SW 1271 (cell line): ENCODE results near the gene CRISPLD2.
"Not testable (repeated sequence)": the region's sequence is repeated elsewhere in the genome, so short reads cannot be mapped to it uniquely, and the experiment has no call there.

ENCODE experiments used
- DNase-seq, 2 experiments: peaks; one replicate each; lab custom pipeline; 2025; lab: John Stamatoyannopoulos, UW

Gene CRISPLD2

DNA sequence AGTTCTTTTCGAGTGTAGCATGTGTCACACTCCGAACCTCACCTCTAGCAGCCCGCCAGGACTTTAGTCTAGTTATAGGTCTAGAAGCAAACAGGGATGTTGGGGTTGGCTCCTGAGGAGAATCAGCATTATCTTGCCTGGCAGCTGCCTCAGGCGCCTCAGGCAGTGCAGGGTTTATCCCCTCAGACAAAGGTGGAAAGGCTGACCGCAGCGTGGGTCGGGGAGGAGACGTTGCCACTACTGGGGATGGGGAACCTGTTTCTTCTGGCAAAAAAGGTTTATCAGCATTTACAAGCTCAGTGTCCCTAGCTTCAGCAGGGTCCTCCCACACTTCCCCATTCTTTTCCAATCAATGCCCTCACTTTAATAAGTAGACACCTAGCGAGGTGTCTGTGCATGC, 40.6 kb downstream of the CRISPLD2 start:
- DNase-seq = no peak

DNA sequence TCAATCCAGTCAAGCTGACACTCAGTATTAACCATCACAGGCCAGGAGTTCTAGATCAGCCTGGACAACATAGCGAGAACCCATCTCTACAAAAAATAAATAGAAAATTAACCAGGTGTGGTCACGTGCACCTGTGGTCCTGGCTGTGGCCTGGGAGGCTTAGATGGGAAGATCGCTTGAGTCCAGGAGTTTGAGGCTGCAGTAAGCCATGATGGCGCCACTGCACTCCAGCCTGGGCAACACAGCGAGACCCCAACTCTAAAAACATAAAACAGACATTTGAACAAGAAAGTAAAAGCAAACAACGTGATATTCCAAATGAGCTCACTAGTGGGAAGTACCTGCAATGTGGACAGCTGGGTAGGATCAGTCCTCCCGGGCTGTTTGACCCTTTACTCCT, 41.9 kb downstream of the CRISPLD2 start:
- no peak for DNase-seq

DNA sequence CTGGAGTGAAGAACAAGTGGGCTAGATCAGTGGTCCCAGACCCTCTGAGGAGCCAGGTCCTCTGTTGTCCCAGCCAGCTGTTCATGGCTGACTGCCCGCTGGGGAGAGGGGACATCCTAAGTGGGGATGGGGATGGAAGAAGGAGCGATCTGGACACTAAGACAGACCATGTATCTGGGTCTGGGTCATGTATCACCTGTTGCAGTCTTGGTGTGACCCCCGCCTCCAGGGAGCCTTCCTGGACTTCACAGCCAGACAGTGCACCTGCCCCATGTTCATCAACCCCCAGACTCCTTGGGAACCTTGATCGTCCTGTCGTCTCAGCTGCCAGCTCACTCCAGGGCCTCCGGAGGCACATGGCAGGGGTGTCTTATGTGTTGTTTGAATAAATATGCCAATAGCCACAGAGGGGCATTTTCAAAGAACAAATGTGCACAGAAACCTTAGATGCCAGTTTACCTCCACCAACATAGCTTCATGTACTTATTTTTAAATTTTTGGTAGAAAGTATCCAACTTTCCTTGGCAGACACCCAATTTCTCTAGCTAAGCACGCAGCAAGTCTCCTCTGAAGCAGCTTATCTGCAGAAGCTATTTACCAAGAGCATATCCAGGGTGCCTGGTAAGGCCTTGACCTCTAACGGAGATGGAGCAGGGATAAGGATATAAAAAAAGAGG, 43.2 kb downstream of the CRISPLD2 start:
- no peak for DNase-seq

DNA sequence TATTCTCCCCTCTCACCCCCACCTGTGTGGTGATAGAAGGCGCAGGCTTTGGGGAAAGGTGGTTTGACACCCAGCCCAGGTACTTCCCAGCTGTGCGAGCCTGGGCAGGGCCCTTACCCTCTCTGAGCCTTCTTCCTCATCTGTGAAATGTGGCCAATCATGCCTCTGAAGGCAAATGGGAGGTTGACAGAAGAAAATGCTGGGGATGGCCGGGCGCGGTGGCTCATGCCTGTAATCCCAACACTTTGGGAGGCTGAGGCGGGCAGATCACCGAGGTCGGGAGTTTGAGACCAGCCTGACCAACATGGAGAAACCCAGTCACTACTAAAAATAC, 43.7 kb downstream of the CRISPLD2 start:
- DNase-seq = no peak

DNA sequence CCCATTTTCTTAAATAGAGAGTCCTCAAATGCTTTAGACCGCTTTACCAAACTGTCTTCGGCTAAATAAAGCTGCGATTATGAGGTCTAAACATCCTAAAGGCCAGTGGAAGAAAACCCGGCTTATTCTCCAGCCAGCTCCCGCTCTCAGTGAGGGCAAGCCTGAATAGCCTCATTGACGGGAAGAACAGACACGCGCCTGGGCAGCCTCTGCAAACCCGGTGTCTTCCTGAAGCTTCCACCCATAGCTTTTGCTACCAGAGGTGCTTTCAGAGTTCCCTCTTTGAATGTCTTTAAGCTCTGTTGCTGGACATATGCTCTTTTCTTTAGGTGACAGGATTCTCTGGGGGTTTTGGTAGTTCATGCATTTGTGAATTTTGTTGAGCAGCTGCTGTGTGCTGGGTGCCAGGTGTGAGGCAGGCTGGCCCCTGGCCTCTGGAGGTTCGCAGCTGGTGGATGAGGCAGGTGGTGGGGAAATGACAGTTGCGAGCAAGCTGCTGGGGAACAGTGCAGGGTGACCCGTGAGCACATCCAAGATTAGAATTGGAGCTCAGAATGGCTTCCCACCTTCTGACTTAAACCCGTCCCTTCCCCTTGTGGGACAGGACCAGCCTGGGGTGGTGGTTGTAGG, 44.7 kb downstream of the CRISPLD2 start:
- DNase-seq = no peak

DNA sequence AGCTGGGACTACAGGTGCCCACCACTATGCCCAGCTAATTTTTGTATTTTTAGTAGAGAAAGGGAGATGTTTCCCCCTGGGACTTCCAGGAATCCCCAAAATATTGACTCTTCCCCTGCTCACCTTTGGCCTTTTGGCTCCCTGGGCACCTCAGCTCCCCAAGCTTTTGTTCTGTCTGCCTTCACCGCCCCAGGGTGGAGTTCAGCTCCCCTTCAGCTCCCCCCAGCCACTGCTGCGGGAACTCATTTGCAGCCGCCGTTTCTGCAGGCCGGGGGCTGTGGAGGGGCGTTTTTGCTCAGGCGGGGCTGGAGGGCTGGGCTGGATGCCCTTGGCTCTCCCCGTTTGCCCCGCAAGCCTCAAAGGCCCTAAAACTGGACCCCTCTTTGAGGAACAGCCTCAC, 47.9 kb downstream of the CRISPLD2 start:
- no peak for DNase-seq

DNA sequence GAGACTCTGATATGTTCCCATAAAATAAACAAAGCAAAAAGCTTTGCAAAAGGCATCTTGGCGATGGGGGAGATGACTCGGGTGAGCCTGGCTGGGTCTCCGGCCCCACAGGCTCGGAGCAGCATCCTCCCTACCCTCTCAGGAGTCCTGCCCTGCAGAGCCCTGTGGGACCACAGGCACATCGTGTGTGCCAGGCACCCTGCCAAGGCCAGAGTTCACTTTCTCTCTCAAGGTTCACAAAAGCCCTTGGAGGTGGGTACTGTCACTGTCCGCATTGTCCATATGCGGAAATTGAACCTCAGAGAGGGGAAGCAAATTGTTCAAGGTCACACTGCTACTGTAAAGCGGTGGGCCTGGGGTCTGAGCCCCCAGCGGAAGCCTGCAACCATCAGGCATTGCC, 48.5 kb downstream of the CRISPLD2 start:
- no peak for DNase-seq

DNA sequence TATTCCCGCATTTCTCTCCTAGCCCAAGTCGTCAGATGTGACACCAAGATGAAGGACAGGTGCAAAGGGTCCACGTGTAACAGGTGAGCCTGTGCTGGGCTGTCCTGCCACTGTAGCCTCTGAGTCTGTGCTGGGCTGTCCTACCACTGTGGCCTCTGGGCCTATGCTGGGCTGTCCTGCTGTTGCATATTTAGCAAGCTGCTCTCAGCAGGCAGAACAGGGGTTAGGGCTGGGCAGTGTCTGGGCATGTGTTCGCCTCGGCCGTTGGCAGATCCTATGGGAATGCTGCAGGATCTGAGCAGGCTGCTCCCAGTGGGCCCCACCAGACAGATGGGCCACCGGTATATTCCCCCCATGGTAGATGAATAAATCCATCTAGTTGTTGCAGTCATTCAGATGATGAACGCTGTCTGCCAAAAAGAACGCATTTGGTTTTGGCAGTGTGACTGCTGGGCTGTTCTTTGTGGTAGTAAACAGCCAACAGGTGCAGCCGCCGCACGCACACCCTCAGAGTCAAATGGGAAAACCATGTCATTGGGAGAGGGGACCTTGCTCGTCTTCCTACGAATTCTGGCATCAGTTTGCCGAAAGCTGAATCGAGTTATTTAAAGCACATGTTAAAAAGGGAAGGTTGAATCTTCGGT, 49.2 kb downstream of the CRISPLD2 start:
- DNase-seq = no peak

DNA sequence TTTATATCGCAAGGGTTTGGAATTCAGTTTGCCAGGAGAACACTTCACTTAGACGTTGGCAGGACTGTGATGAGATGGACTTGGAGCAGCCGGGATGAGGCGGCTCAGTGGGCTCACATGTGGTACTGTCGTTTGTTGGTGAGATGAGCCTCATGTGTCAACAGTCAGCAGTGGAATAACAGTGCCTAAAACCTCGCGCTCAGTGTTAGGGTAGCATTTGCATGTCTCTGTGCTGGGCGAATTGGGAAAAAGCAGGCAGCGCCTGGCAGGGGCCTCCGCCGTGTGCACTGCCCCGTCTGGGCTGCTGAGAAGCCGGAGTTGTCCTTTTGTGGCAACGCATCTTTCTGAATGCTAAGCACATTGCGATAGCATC, 49.7 kb downstream of the CRISPLD2 start:
- no peak for DNase-seq

DNA sequence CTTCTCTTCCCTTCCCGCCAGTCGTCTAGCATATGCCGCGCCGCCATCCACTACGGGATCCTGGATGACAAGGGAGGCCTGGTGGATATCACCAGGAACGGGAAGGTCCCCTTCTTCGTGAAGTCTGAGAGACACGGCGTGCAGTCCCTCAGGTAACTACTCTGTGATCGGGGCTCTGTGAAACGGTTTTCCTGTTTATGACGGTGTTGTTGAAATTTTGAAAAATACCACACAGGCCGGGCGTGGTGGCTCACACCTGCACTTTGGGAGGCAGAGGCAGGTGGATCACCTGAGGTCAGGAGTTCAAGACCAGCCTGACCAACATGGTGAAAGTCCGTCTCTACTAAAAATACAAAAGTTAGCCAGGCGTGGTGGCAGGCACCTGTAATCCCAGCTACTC, 53.2 kb downstream of the CRISPLD2 start:
- not testable (repeated sequence) for DNase-seq

DNA sequence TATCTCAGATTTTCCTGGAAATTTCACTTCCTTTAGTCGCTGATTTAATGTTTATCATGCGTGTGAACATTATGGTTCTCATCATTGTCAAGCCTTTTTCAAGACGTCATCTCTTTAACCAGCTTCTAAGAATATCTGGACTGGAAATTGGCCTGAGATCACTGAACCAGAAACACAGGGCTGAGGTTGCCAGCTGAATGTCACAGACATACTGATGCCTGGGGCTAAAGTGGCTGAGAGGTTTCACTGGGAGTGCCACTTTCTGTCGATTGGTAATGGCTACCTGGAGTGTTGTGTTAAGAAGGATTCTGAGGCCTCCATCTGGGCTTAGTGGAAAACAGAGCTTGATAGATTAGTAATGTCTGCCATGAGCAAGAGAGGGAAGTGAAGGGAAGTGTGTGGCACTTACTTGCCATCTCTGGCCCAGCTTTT, 54.2 kb downstream of the CRISPLD2 start:
- DNase-seq = no peak

DNA sequence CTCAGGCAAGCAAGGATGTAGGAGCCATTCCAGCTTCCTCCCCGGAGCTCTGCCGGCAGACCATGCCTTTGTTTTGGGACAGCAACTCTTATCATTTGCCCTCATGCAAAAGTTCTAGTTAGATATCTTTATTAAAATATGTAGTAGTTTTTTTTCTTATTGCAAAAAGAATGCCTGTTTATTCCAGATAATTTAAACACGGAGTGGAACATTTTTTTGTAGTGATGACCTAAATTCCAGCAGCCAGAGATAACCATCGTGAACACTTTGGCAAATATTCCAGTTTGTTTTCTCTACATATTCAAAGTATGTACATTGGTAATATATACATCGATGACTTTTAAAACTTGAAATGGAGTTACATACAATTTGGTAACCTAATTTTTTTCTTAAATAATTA, 54.8 kb downstream of the CRISPLD2 start:
- no peak for DNase-seq

DNA sequence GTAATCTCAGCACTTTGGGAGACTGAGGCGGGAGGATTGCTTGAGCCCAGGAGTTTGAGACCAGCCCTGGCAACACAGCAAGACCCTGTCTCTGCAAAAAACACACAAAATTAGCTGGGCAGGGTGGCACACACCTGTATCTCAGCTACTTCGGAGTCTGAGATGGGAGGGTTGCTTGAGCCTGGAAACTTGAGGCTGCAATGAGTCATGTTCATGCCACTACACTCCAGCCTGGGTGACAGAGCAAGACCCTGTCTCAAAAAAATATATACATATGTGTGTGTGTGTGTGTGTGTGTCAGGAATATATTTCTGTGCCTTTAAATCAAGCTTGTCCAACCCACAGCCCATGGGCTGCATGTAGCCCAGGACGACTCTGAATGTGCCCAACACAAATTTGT, 55.2 kb downstream of the CRISPLD2 start:
- no peak for DNase-seq

DNA sequence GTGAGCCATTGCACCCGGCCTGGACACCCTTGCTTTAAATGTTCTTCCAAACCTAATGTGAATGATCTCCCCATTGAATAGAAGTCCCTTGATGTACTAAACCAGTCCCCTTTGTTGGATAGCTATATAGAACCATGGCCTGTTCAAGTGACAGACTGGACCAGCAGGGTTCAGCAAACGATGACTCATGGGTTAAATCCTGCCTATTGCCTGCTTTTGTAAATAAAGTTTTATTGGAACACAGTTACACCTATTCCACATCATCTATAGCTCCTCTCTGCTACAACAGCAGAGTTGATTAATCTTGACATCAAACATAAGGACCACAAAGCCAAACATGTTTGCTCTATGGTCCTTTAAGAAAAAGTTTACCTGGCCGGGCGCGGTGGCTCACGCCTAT, 56.1 kb downstream of the CRISPLD2 start:
- no peak for DNase-seq

DNA sequence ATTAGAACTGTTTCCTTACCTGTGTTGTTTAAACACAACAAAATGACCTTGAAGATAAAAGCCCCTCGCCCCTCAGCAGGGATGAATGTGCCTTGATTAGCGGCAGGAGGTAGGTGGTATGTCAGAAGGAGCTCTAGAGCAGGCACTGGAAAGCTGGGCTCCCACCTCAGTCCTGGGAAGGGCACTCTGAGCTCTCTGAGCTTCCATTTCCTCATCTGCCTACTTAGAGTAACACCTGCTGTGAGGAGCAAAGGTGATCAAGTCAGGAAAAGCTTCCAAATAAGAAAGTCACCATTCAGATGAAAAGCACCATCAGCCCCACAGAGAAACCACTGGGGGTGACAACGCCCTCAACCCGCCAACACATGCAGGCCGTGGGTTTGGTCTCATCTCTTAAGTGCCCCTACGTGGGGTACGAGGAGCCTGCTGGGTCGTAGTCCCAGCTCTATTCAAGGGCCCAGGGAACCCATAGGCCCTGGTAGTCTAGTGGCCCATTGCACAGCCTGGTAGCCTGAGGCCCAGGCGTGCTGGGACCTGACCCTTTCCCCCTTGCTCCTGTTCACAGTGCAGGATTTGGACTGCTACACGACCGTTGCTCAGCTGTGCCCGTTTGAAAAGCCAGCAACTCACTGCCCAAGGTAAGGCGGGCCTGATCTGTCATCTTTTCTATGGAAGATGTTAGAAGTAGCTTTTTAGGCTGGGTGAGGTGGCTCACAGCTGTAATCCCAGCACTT, 57.3 kb downstream of the CRISPLD2 start:
- DNase-seq = no peak

DNA sequence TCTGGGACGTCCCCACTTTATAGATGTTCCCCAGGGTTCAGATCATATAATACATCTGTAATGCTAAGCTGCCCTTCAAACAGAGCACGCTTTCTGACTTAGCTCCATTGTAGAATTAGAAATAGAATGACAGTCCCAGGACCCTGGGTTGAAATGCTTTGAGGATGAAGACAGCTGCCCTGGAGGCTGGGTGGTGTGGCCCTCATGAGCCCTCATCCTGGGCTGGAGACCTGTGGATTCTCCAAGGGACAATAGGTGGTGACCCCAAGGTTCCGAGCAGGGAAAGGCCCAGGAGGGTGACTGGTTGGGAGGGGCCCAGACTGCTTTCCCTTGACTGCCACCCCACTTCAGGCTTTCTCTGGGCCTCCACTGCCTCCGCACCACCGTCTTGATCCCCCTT, 59.0 kb downstream of the CRISPLD2 start:
- no peak for DNase-seq

DNA sequence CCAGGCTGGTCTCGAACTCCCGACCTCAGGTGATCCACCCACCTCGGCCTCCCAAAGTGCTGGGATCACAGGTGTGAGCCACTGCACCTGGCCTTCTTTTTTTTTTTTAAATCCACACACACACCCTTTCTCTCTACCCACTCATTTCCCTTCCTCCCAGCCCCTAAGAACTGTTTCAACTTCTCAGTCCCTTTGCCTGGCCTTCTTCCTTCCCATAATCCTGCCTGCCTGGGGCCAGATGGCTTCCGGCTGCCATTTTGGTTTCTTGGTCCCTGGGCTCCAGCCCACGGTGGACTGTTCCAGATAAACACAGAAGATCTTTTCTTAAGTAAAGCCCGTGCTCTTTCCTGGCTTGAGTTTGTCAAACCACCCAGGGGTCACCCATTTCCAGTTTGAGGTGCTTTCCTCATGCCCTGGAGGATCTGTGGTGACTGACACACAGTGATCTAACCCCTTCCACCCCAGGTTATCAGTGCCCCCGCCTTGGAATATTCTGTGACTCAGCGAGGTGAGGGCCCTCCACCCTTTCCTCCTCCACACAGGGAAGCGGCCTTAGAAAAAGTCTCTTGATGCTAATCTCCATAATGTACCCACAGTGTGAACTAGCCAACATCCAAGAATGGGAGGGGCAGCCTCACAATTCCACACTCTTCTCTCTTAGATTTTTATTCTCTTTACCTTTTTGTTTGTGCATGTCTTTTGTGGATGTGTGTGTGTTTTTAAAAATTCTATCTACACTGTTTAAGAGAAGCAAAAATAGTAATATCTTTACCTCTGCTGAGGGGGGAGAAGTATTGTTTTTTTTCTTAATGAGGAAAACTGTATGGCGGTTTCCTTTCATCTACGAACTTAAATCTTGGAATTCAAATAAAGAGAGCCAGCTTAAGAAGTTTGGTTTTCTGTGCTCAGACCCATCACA, 60.0 kb downstream of the CRISPLD2 start:
- DNase-seq = no peak

DNA sequence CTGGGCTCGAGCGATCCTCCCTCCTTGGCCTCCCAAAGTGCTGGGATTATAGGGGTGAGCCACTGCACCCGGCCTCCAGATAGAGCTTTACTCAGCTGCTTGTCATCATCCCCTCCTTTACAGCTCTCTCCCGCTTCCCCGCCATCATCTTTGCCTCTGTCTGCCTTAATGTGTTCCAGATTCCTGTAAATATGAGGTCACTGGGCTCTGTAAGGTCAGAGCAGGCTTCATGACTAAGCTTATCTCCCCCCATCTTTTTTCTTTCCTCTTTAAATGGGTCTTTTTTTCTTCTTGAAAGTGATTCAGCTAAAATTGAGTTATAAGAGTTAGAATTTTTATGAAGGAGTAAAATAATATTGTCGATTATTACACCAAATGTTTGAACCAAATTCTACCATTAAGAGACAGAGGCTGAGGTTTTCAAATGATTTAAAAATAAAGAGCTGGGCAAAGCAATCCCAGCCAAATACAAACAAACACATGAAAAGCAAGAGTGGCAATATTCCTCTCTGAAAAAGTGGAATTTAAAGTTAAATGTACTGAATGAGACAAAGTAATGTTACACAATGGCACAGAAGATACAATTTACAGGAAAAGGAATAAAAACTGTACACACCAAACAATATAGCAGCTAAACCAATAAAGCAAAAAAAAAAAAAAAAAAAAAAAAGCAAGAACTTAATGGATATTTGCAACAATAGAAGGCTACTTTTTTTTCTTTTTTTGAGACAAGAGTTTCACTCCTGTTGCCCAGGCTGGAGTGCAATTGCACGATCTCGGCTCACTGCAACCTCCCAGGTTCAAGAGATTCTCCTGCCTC, 62.1 kb downstream of the CRISPLD2 start:
- DNase-seq = no peak

DNA sequence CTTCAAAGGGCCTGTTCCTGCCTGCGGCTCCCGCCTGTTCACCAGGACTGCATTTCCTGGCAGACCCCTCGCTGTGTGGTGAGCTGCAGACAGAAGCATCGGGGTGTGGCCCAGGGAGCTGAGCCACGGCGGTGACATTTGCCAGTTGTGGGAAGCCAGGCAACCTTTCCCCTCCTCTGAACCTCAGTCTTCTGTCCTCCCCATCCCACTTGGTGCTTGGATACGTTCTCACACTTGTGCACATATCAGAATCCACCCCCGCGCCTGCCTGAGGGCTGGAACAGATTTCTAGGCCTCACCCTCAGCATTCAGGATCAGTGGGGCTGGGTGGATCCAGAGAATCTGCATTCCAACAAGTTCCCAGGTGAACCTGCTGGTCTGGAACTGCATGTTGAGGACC, 63.5 kb downstream of the CRISPLD2 start:
- DNase-seq = no peak

DNA sequence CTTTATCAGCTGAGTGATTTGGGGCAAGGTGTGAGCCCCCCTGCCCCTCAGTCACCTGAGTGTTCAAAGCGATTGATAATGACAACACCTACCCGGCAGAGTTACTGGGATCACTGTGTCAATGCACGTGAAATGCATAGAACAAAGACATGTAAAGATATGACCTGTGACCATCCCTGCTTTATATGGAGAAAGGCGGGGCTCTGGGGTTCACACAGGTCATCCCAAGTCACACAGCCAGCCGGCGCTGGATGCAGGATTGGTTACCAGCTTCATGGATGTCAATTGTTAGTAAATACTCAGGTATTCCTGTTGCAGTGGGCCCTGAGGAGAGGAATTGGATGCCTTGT, 64.4 kb downstream of the CRISPLD2 start:
- DNase-seq = no peak
